Measurements from ENCODE around the gene YIF1B.

DNA sequence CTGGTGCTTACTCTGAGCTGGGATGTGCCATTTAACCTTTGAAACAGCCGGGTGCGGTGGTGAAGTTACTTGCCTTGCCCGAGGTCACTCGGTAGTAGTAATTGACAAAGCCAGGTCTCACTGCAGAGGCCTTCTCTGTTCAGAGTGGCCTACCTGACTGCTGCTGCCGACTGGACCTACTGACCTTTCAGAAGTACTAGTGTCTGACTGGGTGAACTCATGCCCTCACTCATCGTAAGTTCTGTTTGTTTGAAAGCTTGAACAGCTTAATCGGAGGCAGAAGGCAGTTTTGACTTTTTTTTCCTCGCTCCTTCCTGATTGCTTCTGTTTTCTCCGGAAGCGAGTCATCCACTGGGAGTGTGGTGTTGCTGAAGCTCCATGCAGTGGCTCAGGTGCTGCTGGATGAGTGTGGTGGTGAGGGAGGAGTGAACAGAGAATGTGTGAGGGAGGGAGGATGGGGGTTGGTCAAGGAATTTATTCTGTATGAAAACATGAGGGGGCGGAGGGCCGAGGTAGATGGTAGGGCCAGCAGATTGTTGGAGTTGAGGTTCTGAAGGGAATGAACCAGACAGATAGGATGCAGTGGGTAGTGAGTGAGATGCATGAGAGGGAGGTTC, 48.7 kb downstream of the YIF1B start:
- TF ChIP-seq EZH2phosphoT487 (IDR thresholded peaks at IDR 0.05; ENCODE audit: low read length), result no peak
- TF ChIP-seq, protein P1, sequence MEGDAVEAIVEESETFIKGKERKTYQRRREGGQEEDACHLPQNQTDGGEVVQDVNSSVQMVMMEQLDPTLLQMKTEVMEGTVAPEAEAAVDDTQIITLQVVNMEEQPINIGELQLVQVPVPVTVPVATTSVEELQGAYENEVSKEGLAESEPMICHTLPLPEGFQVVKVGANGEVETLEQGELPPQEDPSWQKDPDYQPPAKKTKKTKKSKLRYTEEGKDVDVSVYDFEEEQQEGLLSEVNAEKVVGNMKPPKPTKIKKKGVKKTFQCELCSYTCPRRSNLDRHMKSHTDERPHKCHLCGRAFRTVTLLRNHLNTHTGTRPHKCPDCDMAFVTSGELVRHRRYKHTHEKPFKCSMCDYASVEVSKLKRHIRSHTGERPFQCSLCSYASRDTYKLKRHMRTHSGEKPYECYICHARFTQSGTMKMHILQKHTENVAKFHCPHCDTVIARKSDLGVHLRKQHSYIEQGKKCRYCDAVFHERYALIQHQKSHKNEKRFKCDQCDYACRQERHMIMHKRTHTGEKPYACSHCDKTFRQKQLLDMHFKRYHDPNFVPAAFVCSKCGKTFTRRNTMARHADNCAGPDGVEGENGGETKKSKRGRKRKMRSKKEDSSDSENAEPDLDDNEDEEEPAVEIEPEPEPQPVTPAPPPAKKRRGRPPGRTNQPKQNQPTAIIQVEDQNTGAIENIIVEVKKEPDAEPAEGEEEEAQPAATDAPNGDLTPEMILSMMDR (IDR thresholded peaks at IDR 0.05; ENCODE audit: low read length), result no peak
- no peak for TF ChIP-seq EZH2 (optimal IDR thresholded peaks at IDR 0.05; ENCODE audit: low read depth, low read length)

All from MM.1S (cell line).